Neuronal stem cell (in vitro differentiated cells): Measurements from ENCODE around the gene FBXO42.
"Not testable (repeated sequence)": the region's sequence is repeated elsewhere in the genome, so short reads cannot be mapped to it uniquely, and the experiment has no call there.

Experiments
- DNase-seq: peaks from one replicate; pipeline ENCODE4 v3.0.0-alpha.2; 2013; ENCODE audit warnings: low spot score
- H2AFZ ChIP-seq: one replicate; pipeline ENCODE4 v1.6.1; 2013; ENCODE audit warnings: mild to moderate bottlenecking, low read length, inconsistent platforms
- H2AK5ac ChIP-seq: 2 replicates; pipeline ENCODE4 v1.6.1; 2013; ENCODE audit warnings: low read depth, mild to moderate bottlenecking, inconsistent platforms, low read length, moderate library complexity, mixed read lengths
- H2BK120ac ChIP-seq: 2 replicates; pipeline ENCODE4 v1.6.1; 2013; ENCODE audit warnings: low read depth, mild to moderate bottlenecking, inconsistent platforms, low read length, moderate library complexity, mixed read lengths
- H2BK12ac ChIP-seq: one replicate; pipeline ENCODE4 v1.6.1; 2013; ENCODE audit warnings: low read length, inconsistent platforms
- H2BK15ac ChIP-seq: 2 replicates; pipeline ENCODE4 v1.6.1; 2013; ENCODE audit warnings: mild to moderate bottlenecking, low read length, inconsistent platforms, mixed read lengths
- H2BK5ac ChIP-seq: one replicate; pipeline ENCODE4 v1.6.1; 2013; ENCODE audit warnings: inconsistent platforms, mild to moderate bottlenecking, low read length, moderate library complexity
- H3K14ac ChIP-seq: one replicate; pipeline ENCODE4 v1.6.1; 2013; ENCODE audit warnings: low read length, inconsistent platforms
- H3K18ac ChIP-seq: 2 replicates; pipeline ENCODE4 v1.6.1; 2013; ENCODE audit warnings: low read length, inconsistent platforms
- H3K23ac ChIP-seq: 2 replicates; pipeline ENCODE4 v1.6.1; 2013; ENCODE audit warnings: low read depth, mild to moderate bottlenecking, mixed read lengths, low read length, inconsistent platforms; ENCODE audit not compliant: poor library complexity
- H3K27ac ChIP-seq: replicated peaks from 3 replicates; pipeline ENCODE4 v1.5.1; 2013; ENCODE audit warnings: low read length, inconsistent platforms
- H3K27me3 ChIP-seq, 3 experiments: 2 replicates each; pipeline ENCODE4 v1.6.1; 2013; ENCODE audit warnings: low read length in 3 of 3, mild to moderate bottlenecking in 2 of 3, inconsistent platforms in 1 of 3, low read depth in 1 of 3, mixed read lengths in 1 of 3, moderate library complexity in 1 of 3; ENCODE audit not compliant: control insufficient read depth in 3 of 3, insufficient read depth in 3 of 3
- H3K36me3 ChIP-seq, 2 donors: replicated peaks in 1 of 2; 2 replicates each; pipeline ENCODE4 v1.6.1; 2013; ENCODE audit warnings: low read length in 2 of 2; ENCODE audit not compliant: control insufficient read depth in 2 of 2, insufficient read depth in 2 of 2
- H3K4ac ChIP-seq: 2 replicates; pipeline ENCODE4 v1.6.1; 2013; ENCODE audit warnings: inconsistent platforms, mild to moderate bottlenecking, low read length, moderate library complexity
- H3K4me1 ChIP-seq, 2 donors: 1 replicate in 1 of 2; 2 replicates in 1 of 2; pipeline ENCODE4 v1.6.1; 2013; ENCODE audit warnings: low read length in 2 of 2, low read depth in 1 of 2; ENCODE audit not compliant: control insufficient read depth in 2 of 2, insufficient read depth in 1 of 2
- H3K4me2 ChIP-seq: one replicate; pipeline ENCODE4 v1.6.1; 2013; ENCODE audit warnings: mild to moderate bottlenecking, low read length, inconsistent platforms; ENCODE audit not compliant: insufficient read depth, poor library complexity, severe bottlenecking
- H3K4me3 ChIP-seq, 2 donors: 2 replicates each; pipeline ENCODE4 v1.5.1; 2013; ENCODE audit warnings: low read length in 2 of 2, mild to moderate bottlenecking in 2 of 2, inconsistent platforms in 1 of 2, moderate library complexity in 1 of 2
- H3K79me1 ChIP-seq: one replicate; pipeline ENCODE4 v1.6.1; 2013; ENCODE audit warnings: low read depth, mild to moderate bottlenecking, inconsistent platforms, low read length, moderate library complexity
- H3K9ac ChIP-seq: one replicate; pipeline ENCODE4 v1.6.1; 2013; ENCODE audit warnings: mild to moderate bottlenecking, low read depth, low read length, inconsistent platforms; ENCODE audit not compliant: poor library complexity
- H3K9me3 ChIP-seq, 2 donors: replicated peaks in 1 of 2; 2 replicates each; pipeline versions ENCODE3 to v1.6.1; 2013; ENCODE audit warnings: low read length in 2 of 2, mild to moderate bottlenecking in 2 of 2, inconsistent platforms in 1 of 2, low read depth in 1 of 2, mixed read lengths in 1 of 2, moderate library complexity in 1 of 2; ENCODE audit not compliant: control insufficient read depth in 2 of 2, insufficient read depth in 1 of 2
- H4K8ac ChIP-seq: one replicate; pipeline ENCODE4 v1.6.1; 2013; ENCODE audit warnings: low read depth, mild to moderate bottlenecking, inconsistent platforms, low read length, moderate library complexity
- H4K91ac ChIP-seq: one replicate; pipeline ENCODE4 v1.6.1; 2013; ENCODE audit warnings: low read length, low read depth, mild to moderate bottlenecking, inconsistent platforms; ENCODE audit not compliant: poor library complexity
- WGBS, 2 donors: extraction: QIAGEN DNeasy Blood & Tissue Kit; methylation state at CpG; one replicate each; pipeline ENCODE4 v1.1.7; 2013; ENCODE audit warnings: missing lambda C conversion rate in 2 of 2, mixed read lengths in 1 of 2; ENCODE audit not compliant: insufficient read length in 2 of 2, insufficient replicate concordance in 1 of 2; ENCODE audit errors: extremely low coverage in 2 of 2; 5-methylcytosine and 5-hydroxymethylcytosine counted together

Gene FBXO42

DNA sequence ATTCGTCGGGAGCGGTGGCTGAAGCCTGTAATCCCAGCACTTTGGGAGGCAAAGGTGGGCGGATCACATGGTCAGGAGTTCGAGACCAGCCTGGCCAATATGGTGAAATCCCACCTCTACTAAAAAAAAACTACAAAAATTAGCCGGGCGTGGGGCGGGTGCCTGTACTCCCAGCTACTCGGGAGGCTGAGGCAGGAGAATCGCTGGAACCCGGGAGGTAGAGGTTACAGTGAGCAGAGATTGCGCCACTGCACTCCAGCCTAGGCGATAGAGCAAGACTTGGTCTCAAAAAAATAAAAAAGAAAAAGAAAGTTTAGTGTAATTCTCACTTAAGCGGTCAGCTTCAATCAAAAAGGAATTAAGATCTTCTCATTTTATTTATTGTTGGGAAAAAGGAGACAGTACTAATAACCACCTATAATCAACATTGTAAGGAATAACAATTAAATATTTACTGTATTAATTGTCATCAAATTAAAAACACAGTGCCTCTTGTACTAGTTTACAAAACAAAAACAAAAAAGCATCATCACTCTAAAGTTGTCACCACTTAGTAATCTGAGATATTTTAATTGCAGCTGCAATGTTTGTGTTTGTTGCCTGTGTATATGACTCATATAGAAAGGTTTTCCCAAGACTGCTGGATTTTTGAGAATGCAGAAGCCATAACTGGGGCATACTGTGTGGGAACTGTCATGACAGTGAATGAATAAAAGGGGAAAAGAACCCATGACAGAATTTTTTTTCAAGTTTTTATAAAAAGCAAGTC, 3.7 kb downstream of the FBXO42 start:
- no peaks in the 10 kb centered on the region for H3K9me3 ChIP-seq
- H2BK15ac ChIP-seq, result no peak overlapping the region
- no peak overlapping the region for H2AFZ ChIP-seq
- no peak overlapping the region for H2BK120ac ChIP-seq
- no peak overlapping the region for H3K4me2 ChIP-seq
- H3K4me1 ChIP-seq, result peaks cover 7 to 10% of the 10 kb centered on the region in 2 donors
- no peaks in the 10 kb centered on the region for H3K27me3 ChIP-seq
- no peak overlapping the region for H3K23ac ChIP-seq
- H2AK5ac ChIP-seq, result no peak overlapping the region
- no peak overlapping the region for H4K91ac ChIP-seq
- DNase-seq, result no peak
- H3K36me3 ChIP-seq, result peaks cover 0 to 10% of the 10 kb centered on the region in 2 donors
- no peak overlapping the region for H3K4me3 ChIP-seq
- H2BK12ac ChIP-seq, result no peak overlapping the region
- H2BK5ac ChIP-seq, result no peak overlapping the region
- no peak overlapping the region for H3K14ac ChIP-seq
- no peak overlapping the region for H3K18ac ChIP-seq
- no peak overlapping the region for H4K8ac ChIP-seq
- H3K4ac ChIP-seq, result no peak overlapping the region
- peaks cover 5% of the 10 kb centered on the region for H3K79me1 ChIP-seq
- no CpG with 5 or more reads among the region's 14 CpGs for WGBS, 2 donors
- no peak overlapping the region for H3K27ac ChIP-seq
- H3K9ac ChIP-seq, result no peak overlapping the region

- WGBS, 2 donors, result no CpG with 5 or more reads among the region's 6 CpGs
Observed at GRCh38 chr1:16343276-16343675, 9.0 kb downstream of the FBXO42 start.

DNA sequence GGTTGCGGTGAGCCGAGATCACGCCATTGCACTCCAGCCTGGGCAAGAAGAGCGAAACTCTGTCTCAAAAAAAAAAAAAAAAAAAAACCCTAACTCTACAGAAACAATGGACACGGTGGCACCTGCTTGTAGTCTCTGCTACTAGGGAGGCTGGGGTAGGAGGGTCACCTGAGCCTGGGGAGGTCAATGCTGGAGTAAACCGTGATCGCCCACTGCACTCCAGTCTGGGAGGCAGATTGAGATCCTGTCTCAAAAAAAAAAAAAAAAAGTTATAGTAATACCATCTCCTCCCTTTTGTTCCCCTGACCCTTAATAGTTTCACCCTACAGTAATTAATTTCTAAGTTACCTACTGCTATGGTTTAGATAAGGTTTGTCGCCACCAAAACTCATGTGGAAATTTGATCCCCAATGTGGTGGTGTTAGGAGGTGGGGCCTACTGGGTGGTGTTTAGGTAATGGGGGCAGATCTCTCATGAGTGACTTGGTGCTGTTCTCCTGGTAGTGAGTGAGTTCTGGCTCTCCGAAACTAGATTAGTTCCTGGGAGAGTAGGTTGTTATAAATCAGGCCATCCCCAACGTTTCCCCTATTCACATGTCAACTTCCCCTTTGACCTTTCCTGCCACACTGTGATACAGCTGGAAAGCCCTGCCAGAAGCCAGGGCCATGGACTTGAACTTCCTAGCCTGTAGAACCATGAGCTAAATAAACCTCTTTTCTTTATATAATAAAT, 9.8 kb downstream of the FBXO42 start:
- no peak overlapping the region for H3K18ac ChIP-seq
- no CpG with 5 or more reads among the region's 10 CpGs for WGBS, 2 donors
- H3K4me3 ChIP-seq, result no peak overlapping the region
- no peak overlapping the region for H3K23ac ChIP-seq
- H2AK5ac ChIP-seq, result no peak overlapping the region
- peaks cover 2% of the 10 kb centered on the region for H3K79me1 ChIP-seq
- no peak overlapping the region for H3K27ac ChIP-seq
- no peak overlapping the region for H2BK5ac ChIP-seq
- no peak overlapping the region for H3K4ac ChIP-seq
- no peak overlapping the region for H3K14ac ChIP-seq
- H3K4me1 ChIP-seq, result no peaks in the 10 kb centered on the region
- H4K8ac ChIP-seq, result no peak overlapping the region
- H4K91ac ChIP-seq, result no peak overlapping the region
- H3K4me2 ChIP-seq, result no peak overlapping the region
- no peak overlapping the region for H2BK12ac ChIP-seq
- H3K27me3 ChIP-seq, result no peaks in the 10 kb centered on the region
- DNase-seq, result no peak
- H3K9ac ChIP-seq, result no peak overlapping the region
- no peak overlapping the region for H2AFZ ChIP-seq
- peaks cover 0 to 10% of the 10 kb centered on the region in 2 donors for H3K36me3 ChIP-seq
- no peak overlapping the region for H2BK120ac ChIP-seq
- no peak overlapping the region for H2BK15ac ChIP-seq
- no peaks in the 10 kb centered on the region for H3K9me3 ChIP-seq

More at GRCh38 chr1:16343276-16343675, 9.0 kb downstream of the FBXO42 start:
- H4K91ac ChIP-seq, H3K9ac ChIP-seq, H3K18ac ChIP-seq, H2BK15ac ChIP-seq, H3K4me2 ChIP-seq, H2BK120ac ChIP-seq, H4K8ac ChIP-seq, H2AFZ ChIP-seq, H3K23ac ChIP-seq, H2AK5ac ChIP-seq, H3K4ac ChIP-seq, H3K27ac ChIP-seq, DNase-seq, H3K79me1 ChIP-seq, H3K9me3 ChIP-seq, H3K36me3 ChIP-seq, H3K14ac ChIP-seq, H3K4me1 ChIP-seq, H2BK12ac ChIP-seq, H2BK5ac ChIP-seq, H3K27me3 ChIP-seq, H3K4me3 ChIP-seq: not testable (repeated sequence)

DNA sequence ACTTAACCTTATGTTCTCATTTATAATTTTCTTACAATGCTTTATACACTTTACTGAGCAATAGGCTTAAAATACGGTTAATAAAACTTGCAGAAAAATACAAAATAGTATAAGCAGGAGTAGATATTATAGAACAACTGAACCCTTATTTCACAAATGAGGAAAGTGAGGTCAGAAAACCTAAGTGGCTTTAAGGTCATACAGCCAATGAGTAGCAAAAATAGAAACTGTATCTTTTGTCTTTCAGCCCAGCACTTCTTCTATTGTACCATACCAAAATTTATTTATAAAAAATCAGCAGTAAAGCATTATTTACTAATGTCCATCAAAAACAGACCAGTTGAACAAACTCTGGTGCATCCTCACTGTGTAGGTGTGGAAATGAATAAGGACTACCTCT, 11.6 kb downstream of the FBXO42 start:
- Histone ChIP-seq H2BK15ac (no peak overlapping the region), H2BK5ac (no peak overlapping the region), H3K4me3 (no peak overlapping the region), H2BK120ac (no peak overlapping the region), H3K9ac (no peak overlapping the region), H3K27me3 (no peaks in the 10 kb centered on the region), H3K4me1 (no peaks in the 10 kb centered on the region), H3K9me3 (no peaks in the 10 kb centered on the region), H3K18ac (no peak overlapping the region), H4K8ac (no peak overlapping the region), H3K79me1 (peaks cover 6% of the 10 kb centered on the region), H3K4me2 (no peak overlapping the region), H2AFZ (no peak overlapping the region), H3K4ac (no peak overlapping the region), H2BK12ac (no peak overlapping the region), H4K91ac (no peak overlapping the region), H2AK5ac (no peak overlapping the region), H3K14ac (no peak overlapping the region), H3K36me3 (peaks cover 0 to 10% of the 10 kb centered on the region in 2 donors), H3K27ac (no peak overlapping the region), H3K23ac (no peak overlapping the region)
- DNase-seq, result no peak
- no CpG with 5 or more reads among the region's 1 CpG for WGBS, 2 donors
